Retinal pigment epithelial cell (primary cell): Measurements from ENCODE around the gene ZNF444.
"Not testable (repeated sequence)": the region's sequence is repeated elsewhere in the genome, so short reads cannot be mapped to it uniquely, and the experiment has no call there.

Source experiments
- DNase-seq: peaks from one replicate; pipeline ENCODE4 v3.0.0-alpha.2; 2010; ENCODE audit warnings: low read depth
- H3K4me3 ChIP-seq: 2 replicates; pipeline ENCODE4 v1.5.1; 2011; ENCODE audit warnings: mild to moderate bottlenecking, low read length, control low read depth, moderate library complexity
- TF ChIP-seq, protein P1 (sequence below): conservative IDR thresholded peaks from 2 replicates; pipeline ENCODE4 v1.5.1; 2011; ENCODE audit warnings: low read depth, low read length, control low read depth, inconsistent platforms

ZNF444 gene

DNA sequence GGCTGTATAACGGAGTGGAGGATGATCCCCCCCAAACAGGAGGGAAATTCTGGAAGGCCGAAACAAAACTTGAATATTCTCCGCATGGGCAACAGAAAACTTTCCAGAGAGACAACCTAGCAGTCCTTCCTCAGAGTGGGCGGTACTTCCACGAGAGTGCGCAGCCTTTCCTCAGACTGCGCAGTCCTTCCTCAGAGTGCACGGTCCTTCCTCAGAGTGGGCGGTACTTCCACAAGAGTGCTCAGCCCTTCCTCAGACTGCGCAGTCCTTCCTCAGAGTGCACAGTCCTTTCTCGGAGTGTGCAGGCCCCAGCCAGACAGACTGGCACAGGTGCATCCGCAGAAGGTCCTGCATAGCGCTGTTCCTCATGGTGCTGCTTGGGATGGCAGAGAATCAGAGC is 22.0 kb downstream of the ZNF444 start:
- TF ChIP-seq, protein P1, sequence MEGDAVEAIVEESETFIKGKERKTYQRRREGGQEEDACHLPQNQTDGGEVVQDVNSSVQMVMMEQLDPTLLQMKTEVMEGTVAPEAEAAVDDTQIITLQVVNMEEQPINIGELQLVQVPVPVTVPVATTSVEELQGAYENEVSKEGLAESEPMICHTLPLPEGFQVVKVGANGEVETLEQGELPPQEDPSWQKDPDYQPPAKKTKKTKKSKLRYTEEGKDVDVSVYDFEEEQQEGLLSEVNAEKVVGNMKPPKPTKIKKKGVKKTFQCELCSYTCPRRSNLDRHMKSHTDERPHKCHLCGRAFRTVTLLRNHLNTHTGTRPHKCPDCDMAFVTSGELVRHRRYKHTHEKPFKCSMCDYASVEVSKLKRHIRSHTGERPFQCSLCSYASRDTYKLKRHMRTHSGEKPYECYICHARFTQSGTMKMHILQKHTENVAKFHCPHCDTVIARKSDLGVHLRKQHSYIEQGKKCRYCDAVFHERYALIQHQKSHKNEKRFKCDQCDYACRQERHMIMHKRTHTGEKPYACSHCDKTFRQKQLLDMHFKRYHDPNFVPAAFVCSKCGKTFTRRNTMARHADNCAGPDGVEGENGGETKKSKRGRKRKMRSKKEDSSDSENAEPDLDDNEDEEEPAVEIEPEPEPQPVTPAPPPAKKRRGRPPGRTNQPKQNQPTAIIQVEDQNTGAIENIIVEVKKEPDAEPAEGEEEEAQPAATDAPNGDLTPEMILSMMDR = no peak
- no peak overlapping the region for H3K4me3 ChIP-seq
- no peak for DNase-seq

DNA sequence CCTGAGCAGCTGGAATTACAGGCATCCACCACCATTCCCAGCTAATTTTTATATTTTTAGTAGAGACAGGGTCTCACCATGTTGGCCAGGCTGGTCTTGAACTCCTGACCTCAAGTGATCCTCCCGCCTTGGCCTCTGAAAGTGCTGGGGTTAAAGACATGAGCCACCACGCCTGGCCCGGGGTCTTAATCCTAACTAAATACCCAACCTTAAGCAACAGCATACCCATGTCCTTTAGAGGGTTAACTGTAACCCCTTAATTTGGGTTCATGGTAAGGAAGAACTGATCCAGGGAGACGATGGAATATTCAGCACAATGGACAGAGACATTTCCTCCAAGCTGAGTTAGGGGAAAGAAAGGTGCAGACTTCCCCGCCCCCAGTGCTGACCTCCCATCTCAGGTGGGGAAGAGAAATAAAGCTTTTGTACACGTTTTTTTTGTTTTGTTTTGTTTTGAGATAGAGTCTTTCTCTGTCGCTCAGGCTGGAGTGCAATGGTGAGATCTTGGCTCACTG is 26.0 kb downstream of the ZNF444 start:
- H3K4me3 ChIP-seq = no peak overlapping the region
- no peak for DNase-seq
- TF ChIP-seq, protein P1 = no peak

DNA sequence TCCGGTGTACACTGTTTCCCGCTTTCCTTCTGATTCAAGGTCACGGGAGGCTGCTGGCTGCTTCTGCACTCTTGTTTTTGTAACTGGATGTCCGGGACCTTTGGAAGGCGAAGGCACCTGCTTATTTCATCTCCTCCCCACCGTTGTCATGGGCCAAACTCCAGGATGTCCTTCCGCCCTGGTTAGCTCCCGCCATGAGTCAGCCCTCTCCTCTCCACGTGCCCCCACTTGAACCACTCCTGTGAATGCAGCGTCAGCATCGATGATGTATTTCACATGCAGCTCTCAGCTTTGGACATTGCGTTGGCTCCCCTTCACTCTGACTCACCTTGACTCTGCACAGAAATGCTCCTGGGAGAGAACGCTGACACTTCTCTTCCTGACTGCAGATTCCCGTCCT is 29.2 kb downstream of the ZNF444 start:
- TF ChIP-seq, protein P1 = no peak
- DNase-seq = no peak

DNA sequence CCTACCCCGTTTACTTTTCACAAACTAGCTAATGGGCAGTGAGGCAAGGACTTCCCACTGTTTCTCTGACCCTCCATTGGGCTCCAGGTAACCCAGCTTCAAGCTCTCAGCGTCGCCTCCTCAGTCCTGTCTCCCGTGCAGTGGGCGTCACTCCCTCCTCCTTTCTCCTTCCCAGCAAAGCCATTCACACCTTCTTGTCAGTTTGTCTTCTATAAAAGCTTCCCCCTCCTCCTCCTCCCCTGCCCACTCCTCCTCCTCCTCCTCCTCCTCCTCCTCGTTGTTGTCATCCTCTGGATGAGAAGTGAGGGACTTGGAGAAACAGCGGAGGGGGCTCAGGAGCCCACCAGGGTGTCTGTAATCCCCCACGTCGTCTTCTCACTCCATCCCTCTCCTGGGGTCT is 33.0 kb downstream of the ZNF444 start:
- no peak overlapping the region for H3K4me3 ChIP-seq
- TF ChIP-seq, protein P1 = no peak
- DNase-seq = no peak

More for the DNA sequence above, 29.2 kb downstream of the ZNF444 start:
- H3K4me3 ChIP-seq = no peak overlapping the region

DNA sequence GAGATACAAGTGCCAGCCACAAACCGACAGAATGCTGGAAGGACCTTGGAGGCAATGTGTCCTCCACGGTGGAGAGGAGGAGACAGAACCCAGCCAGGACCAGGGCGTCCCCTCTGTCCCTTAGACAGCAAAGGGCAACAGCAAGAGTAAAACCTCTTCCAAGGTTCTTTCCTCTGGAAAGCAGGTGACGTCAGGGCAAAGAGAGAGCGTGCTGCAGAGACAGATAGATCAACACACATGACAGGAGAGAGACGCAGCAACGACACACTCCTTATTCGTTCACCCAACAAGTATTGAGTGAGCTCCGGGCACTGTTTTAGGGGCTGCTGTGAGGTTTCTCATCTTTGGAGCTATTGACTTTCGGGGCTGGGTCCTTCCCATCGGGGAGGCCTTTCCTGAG is 33.5 kb downstream of the ZNF444 start:
- H3K4me3 ChIP-seq = no peak overlapping the region
- DNase-seq = no peak
- TF ChIP-seq, protein P1 = no peak

DNA sequence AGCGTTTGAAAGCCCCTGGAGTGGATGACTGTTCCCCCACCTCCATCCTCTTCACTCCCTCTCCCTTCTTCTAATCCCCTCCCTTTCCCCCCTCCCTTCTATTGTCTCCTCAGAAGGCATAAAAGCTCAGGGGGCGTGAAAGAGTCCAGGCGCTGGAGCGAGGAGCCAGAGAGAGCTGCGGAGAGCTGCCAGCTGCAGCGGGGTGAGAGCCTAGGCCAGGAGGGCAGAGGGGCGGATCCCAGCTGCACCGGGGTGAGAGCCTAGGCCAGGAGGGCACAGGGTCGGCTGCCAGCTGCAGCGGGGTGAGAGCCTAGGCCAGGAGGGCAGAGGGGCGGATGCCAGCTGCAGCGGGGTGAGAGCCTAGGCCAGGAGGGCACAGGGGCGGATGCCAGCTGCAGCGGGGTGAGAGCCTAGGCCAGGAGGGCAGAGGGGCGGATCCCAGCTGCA is 34.8 kb downstream of the ZNF444 start, which contains the start of gene GALP:
TSS of gene GALP (plus strand) at position 148 of the 447 bp plus-strand sequence. CDS start 1,101 bp downstream, outside the sequence.
- DNase-seq, H3K4me3 ChIP-seq: not testable (repeated sequence)

DNA sequence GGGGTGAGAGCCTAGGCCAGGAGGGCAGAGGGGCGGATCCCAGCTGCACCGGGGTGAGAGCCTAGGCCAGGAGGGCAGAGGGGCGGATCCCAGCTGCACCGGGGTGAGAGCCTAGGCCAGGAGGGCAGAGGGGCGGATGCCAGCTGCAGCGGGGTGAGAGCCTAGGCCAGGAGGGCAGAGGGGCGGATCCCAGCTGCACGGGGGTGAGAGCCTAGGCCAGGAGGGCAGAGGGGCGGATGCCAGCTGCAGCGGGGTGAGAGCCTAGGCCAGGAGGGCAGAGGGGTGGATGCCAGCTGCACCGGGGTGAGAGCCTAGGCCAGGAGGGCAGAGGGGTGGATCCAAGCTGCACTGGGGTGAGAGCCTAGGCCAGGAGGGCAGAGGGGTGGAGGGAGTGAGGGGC is 35.2 kb downstream of the ZNF444 start:
- H3K4me3 ChIP-seq, DNase-seq: not testable (repeated sequence)

DNA sequence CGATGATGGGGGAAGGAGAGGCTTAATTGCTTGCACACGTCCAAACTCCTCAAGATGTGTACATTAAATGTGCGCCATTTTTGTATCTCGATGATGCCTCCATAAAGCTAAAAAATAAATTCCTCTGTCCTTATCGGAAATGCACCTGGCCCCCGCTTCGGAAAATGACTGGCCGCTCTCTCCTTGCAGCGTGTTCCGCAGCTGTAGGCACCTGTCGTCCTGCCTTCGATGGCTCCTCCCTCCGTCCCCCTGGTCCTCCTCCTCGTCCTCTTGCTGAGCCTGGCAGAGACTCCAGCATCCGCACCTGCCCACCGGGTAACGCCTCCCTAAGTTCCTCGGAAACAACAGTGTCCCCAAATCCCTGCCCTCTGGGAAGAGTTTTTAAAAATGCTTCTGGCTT is 35.8 kb downstream of the ZNF444 start:
- TF ChIP-seq, protein P1 = no peak
- no peak for DNase-seq
- no peak overlapping the region for H3K4me3 ChIP-seq
